K562 (cell line): ENCODE results near the gene CCDC77. TPM values are rescaled to one million over a fixed set of nuclear protein-coding genes. Genes with fewer than 3 reads are reported as not detected.

Experiments
- ATAC-seq: fragments of 200-7000 bp; cut with Tn5 transposase; 3 replicates; pipeline ENCODE4 v1.9.1; 2020; ENCODE audit warnings: moderate library complexity
- BruUV-seq: library from RNA; stranded (reverse); fragments of 400-500 nt; replicated peaks from 2 replicates; lab custom pipeline; 2021; lab: Mats Ljungman, UMichigan
- CTCF ChIA-PET: fragments of 300-600 bp; formaldehyde crosslinking; extraction: SDS; loops from one replicate; lab custom pipeline; 2021; ENCODE audit warnings: low intra/inter-chr PET ratio; lab: Yijun Ruan, JAX
- POLR2A ChIA-PET: fragments of 300-600, 350-650 bp; sonication (Branson Sonifier 250); formaldehyde crosslinking; extraction: SDS; loops from one replicate; lab custom pipeline; 2021; ENCODE audit warnings: antibody characterized with exemption, inconsistent platforms; lab: Yijun Ruan, JAX
- DNase-seq, 4 experiments: peaks; one replicate each; pipeline versions ENCODE4 v3.0.0 to v3.0.0-alpha.2; 2011 to 2018; ENCODE audit warnings: low spot score in 3 of 4, mixed read lengths in 3 of 4; ENCODE audit errors: extremely low read depth in 1 of 4
- FAIRE-seq: peaks from 2 replicates; lab custom pipeline; 2011; peaks lifted over from hg19 to GRCh38; lab: Jason Lieb, UNC
- H2AFZ ChIP-seq: 2 replicates; pipeline ENCODE4 v1.6.0; 2011; ENCODE audit warnings: low read depth, low read length, control low read depth, inconsistent platforms
- H3K27ac ChIP-seq: fragments of 200-600 bp; 3 replicates; pipeline ENCODE4 v1.8.0; 2011; ENCODE audit warnings: low read depth, mild to moderate bottlenecking, control low read depth, inconsistent platforms, low read length, moderate library complexity, mixed read lengths; ENCODE audit errors: extremely low read depth
- H3K27me3 ChIP-seq, 2 experiments: fragments of 300-600 bp in 1 of 2; 2 replicates in 1 of 2; 3 replicates in 1 of 2; pipeline versions ENCODE4 v1.6.0 to v1.8.0; 2011; ENCODE audit warnings: inconsistent platforms in 2 of 2, low read length in 2 of 2, mild to moderate bottlenecking in 1 of 2, mixed read lengths in 1 of 2, moderate library complexity in 1 of 2; ENCODE audit not compliant: control insufficient read depth in 2 of 2, insufficient read depth in 2 of 2
- H3K36me3 ChIP-seq: fragments of 300-600 bp; 3 replicates; pipeline ENCODE4 v1.8.0; 2011; ENCODE audit warnings: mild to moderate bottlenecking, low read length, inconsistent platforms; ENCODE audit not compliant: control insufficient read depth, insufficient read depth
- H3K4me1 ChIP-seq, 2 experiments: fragments of 200-600 bp in 1 of 2; replicated peaks in 1 of 2; 2 replicates in 1 of 2; 3 replicates in 1 of 2; pipeline versions ENCODE4 v1.5.1 to v1.8.0; 2011; ENCODE audit warnings: inconsistent platforms in 2 of 2, low read length in 2 of 2, mild to moderate bottlenecking in 1 of 2, mixed read lengths in 1 of 2, moderate library complexity in 1 of 2; ENCODE audit not compliant: control insufficient read depth in 2 of 2, insufficient read depth in 2 of 2
- H3K4me2 ChIP-seq: 2 replicates; pipeline ENCODE4 v1.6.1; 2011; ENCODE audit warnings: low read length, control low read depth, inconsistent platforms, mixed read lengths; ENCODE audit not compliant: insufficient read depth
- H3K4me3 ChIP-seq: fragments of 200-600 bp; sonication (generic), shearing (Covaris generic); 2 replicates; pipeline ENCODE4 v1.5.1; 2016; ENCODE audit warnings: control low read depth, inconsistent platforms
- H3K79me2 ChIP-seq: fragments of 200-600 bp; 3 replicates; pipeline ENCODE4 v1.8.0; 2011; ENCODE audit warnings: low read length, inconsistent platforms; ENCODE audit not compliant: control insufficient read depth, insufficient read depth
- H3K9ac ChIP-seq, 2 experiments: 2 replicates each; pipeline versions ENCODE4 v1.6.0 to v1.6.1; 2011; ENCODE audit warnings: low read depth in 2 of 2, low read length in 2 of 2, control low read depth in 1 of 2, inconsistent platforms in 1 of 2, mild to moderate bottlenecking in 1 of 2, mixed read lengths in 1 of 2; ENCODE audit not compliant: insufficient read depth in 1 of 2
- H3K9me1 ChIP-seq: one replicate; pipeline ENCODE4 v1.6.0; 2011; ENCODE audit warnings: inconsistent platforms, mild to moderate bottlenecking, low read length, moderate library complexity; ENCODE audit not compliant: control insufficient read depth, insufficient read depth
- H3K9me3 ChIP-seq: replicated peaks from 2 replicates; pipeline ENCODE4 v1.5.1; 2011; ENCODE audit warnings: low read depth, low read length, inconsistent platforms; ENCODE audit not compliant: control insufficient read depth, insufficient read depth
- H4K20me1 ChIP-seq: replicated peaks from 2 replicates; pipeline ENCODE4 v1.6.1; 2011; ENCODE audit warnings: low read length, inconsistent platforms, mixed read lengths; ENCODE audit not compliant: control insufficient read depth, insufficient read depth
- MITF ChIP-seq: IDR thresholded peaks from 2 replicates; pipeline ENCODE4 v1.6.1; 2014; ENCODE audit warnings: antibody characterized with exemption
- NEUROD1 ChIP-seq: fragments of 150-350 bp; IDR thresholded peaks from 2 replicates; pipeline ENCODE4 v1.6.1; 2014; ENCODE audit warnings: borderline replicate concordance, low read length, low read depth; ENCODE audit not compliant: partially characterized antibody
- NUFIP1 ChIP-seq: fragments of 450-650 bp; IDR thresholded peaks from 2 replicates; pipeline ENCODE4 v1.6.1; 2018; ENCODE audit not compliant: partially characterized antibody
- PRDM10 ChIP-seq: fragments of 450-650 bp; IDR thresholded peaks from 2 replicates; pipeline ENCODE4 v1.6.1; 2018; ENCODE audit not compliant: partially characterized antibody
- RB1 ChIP-seq: fragments of 450-650 bp; IDR thresholded peaks from 2 replicates; pipeline ENCODE4 v1.6.1; 2017; ENCODE audit warnings: low read depth, mild to moderate bottlenecking
- WGBS: fragments of 100-300 bp; shearing (Covaris generic); methylation state at CpG from one replicate; pipeline ENCODE4 v1.1.6; 2016; ENCODE audit warnings: low coverage, mixed read lengths; ENCODE audit not compliant: insufficient coverage; ENCODE audit errors: missing lambda C conversion rate; 5-methylcytosine and 5-hydroxymethylcytosine counted together
- in situ Hi-C: fragments of 300-500 bp; cut with MboI; formaldehyde crosslinking; loops from 4 replicates; pipeline ENCODE4 v1.15.0; 2018; ENCODE audit warnings: inconsistent platforms, mixed read lengths
- intact Hi-C: fragments of 100-400 bp; cut with micrococcal nuclease; formaldehyde crosslinking; loops from 2 replicates; pipeline ENCODE4 v1.14.2; 2022
- polyA plus RNA-seq, 8 experiments: library from polyadenylated mRNA; depleted of rRNA in 4 of 8; stranded (reverse) in 5 of 8; unstranded in 3 of 8; fragments of >200 nt; fragmentation: Nextera tagmentation in 2 of 8; fragmentation: Illumina TruSeq in 1 of 8; extraction: Ambion mirVana in 2 of 8; extraction: Trizol in 1 of 8; gene quantifications; 2 replicates each; pipeline versions ENCODE4 v1.2.1 to v1.2.3, GENCODE V29; 2011 to 2014; ENCODE audit warnings: inconsistent platforms in 1 of 8, missing spikeins in 1 of 8
- total RNA-seq, 7 experiments: library from RNA; depleted of rRNA in 6 of 7; stranded (reverse); fragments of >200 nt in 6 of 7; fragmentation: Illumina TruSeq in 2 of 7; extraction: Trizol in 2 of 7; gene quantifications; 2 replicates each; pipeline versions ENCODE4 v1.2.1 to v1.2.3, GENCODE V29; 2011 to 2021; ENCODE audit warnings: low replicate concordance in 1 of 7

Gene CCDC77
- total and polyA plus RNA-seq, 9 of the 15 experiments (the other 6 are each of a cell fraction or from before 2014, with no cell fraction given), result 10.5 to 26.5 (median 17.8) TPM

- Histone ChIP-seq H2AFZ (no peak overlapping the region), H3K9me1 (no peaks in the 10 kb centered on the region), H3K9me3 (no peaks in the 10 kb centered on the region), H3K9ac (no peak overlapping the region), H3K4me2 (no peak overlapping the region), H3K4me1 (peaks cover 0 to 4% of the 10 kb centered on the region in 2 experiments; a peak in 2 of 5 replicates), H3K4me3 (no peak overlapping the region), H3K79me2 (no peaks in the 10 kb centered on the region), H3K27ac (no peak overlapping the region), H3K27me3 (peaks cover 2 to 9% of the 10 kb centered on the region in 2 experiments; a peak in 1 of 5 replicates), H3K36me3 (no peaks in the 10 kb centered on the region), H4K20me1 (no peaks in the 10 kb centered on the region)
- TF ChIP-seq MITF, result no peak
- in situ Hi-C loops (no loop called here), intact Hi-C loops (no loop called here)
- 13% methylated on average over 1 of the region's 1 CpG for WGBS
- ATAC-seq (no peak), DNase-seq (no peak), FAIRE-seq (no peak)
- ChIA-PET POLR2A (no interaction called here), CTCF (no interaction called here)
- BruUV-seq, result no TSS peak
These were observed 45.7 kb downstream of the CCDC77 start for GRCh38 chr12:447141-447540.

GRCh38 chr12:449203-449602 lies 47.8 kb downstream of the CCDC77 start:
- no peak for TF ChIP-seq PRDM10
- TF ChIP-seq NUFIP1, result no peak
- no peak for TF ChIP-seq NEUROD1
- no peak for TF ChIP-seq RB1
- Histone ChIP-seq H3K9ac (no peak overlapping the region), H3K36me3 (no peaks in the 10 kb centered on the region), H3K27me3 (peaks cover 2 to 9% of the 10 kb centered on the region in 2 experiments; a peak in 1 of 5 replicates), H2AFZ (no peak overlapping the region), H3K79me2 (no peaks in the 10 kb centered on the region), H3K4me2 (no peak overlapping the region), H3K27ac (no peak overlapping the region), H3K4me3 (no peak overlapping the region), H3K4me1 (peaks cover 0 to 11% of the 10 kb centered on the region in 2 experiments; a peak in 2 of 5 replicates), H3K9me3 (no peaks in the 10 kb centered on the region; the same call in 1 of the 2 replicates), H4K20me1 (no peaks in the 10 kb centered on the region), H3K9me1 (no peaks in the 10 kb centered on the region)
- 4% methylated on average over 4 of the region's 4 CpGs for WGBS
- intact Hi-C loops, result no loop called here
- ChIA-PET POLR2A (no interaction called here), CTCF (no interaction called here)
- in situ Hi-C loops, result no loop called here
- no TSS peak for BruUV-seq
- FAIRE-seq (no peak), DNase-seq (no peak), ATAC-seq (no peak)
